OCI-LY7 (cell line): ENCODE data around the gene PRIMPOL. TPM values are rescaled to one million over a fixed set of nuclear protein-coding genes. Genes with fewer than 3 reads are reported as not detected.
"Not testable (repeated sequence)": the region's sequence is repeated elsewhere in the genome, so short reads cannot be mapped to it uniquely, and the experiment has no call there.

Experiments
- BruUV-seq: library from RNA; stranded (reverse); fragments of 400-500 nt; replicated peaks from 2 replicates; lab custom pipeline; 2021; lab: Mats Ljungman, UMichigan
- CTCF ChIA-PET: fragments of 300-600 bp; sonication (Branson Sonifier 250); formaldehyde crosslinking; loops from one replicate; lab custom pipeline; 2022; ENCODE audit warnings: antibody characterized with exemption; ENCODE audit not compliant: unreplicated experiment; lab: Charles Lee
- POLR2A ChIA-PET: fragments of 300-600 bp; sonication (Branson Sonifier 250); formaldehyde crosslinking; loops from one replicate; lab custom pipeline; 2022; ENCODE audit warnings: antibody characterized with exemption; lab: Charles Lee
- DNase-seq: peaks from one replicate; pipeline ENCODE4 v3.0.0-alpha.2; 2015; ENCODE audit warnings: low spot score
- H2AFZ ChIP-seq: fragments of 200-600 bp; sonication (generic), shearing (Covaris generic); 2 replicates; pipeline ENCODE4 v1.6.1; 2014; ENCODE audit warnings: mild to moderate bottlenecking, antibody characterized with exemption, low read length, moderate library complexity
- H3K27ac ChIP-seq: fragments of 200-600 bp; sonication (generic); 2 replicates; pipeline ENCODE4 v1.5.1; 2014; ENCODE audit warnings: mixed run types, low read depth, mild to moderate bottlenecking, moderate library complexity, low read length, inconsistent platforms; ENCODE audit not compliant: poor library complexity, severe bottlenecking
- H3K36me3 ChIP-seq: fragments of 200-600 bp; sonication (generic); 2 replicates; pipeline ENCODE4 v1.6.1; 2014; ENCODE audit warnings: mild to moderate bottlenecking, antibody characterized with exemption, low read length, moderate library complexity, mixed read lengths; ENCODE audit not compliant: insufficient read depth
- H3K4me1 ChIP-seq: fragments of 200-600 bp; sonication (generic); 2 replicates; pipeline ENCODE4 v1.5.1; 2014; ENCODE audit warnings: mild to moderate bottlenecking, low read length; ENCODE audit not compliant: insufficient read depth, poor library complexity, severe bottlenecking
- H3K4me2 ChIP-seq: fragments of 200-600 bp; sonication (generic); 2 replicates; pipeline ENCODE4 v1.6.1; 2014; ENCODE audit warnings: mild to moderate bottlenecking, low read length
- H3K4me3 ChIP-seq: fragments of 200-600 bp; sonication (generic); 2 replicates; pipeline ENCODE4 v1.5.1; 2014; ENCODE audit warnings: mild to moderate bottlenecking, low read depth, low read length; ENCODE audit not compliant: poor library complexity, severe bottlenecking
- H3K79me2 ChIP-seq: fragments of 200-600 bp; sonication (generic); 2 replicates; pipeline ENCODE4 v1.6.1; 2016; ENCODE audit warnings: low read depth, mild to moderate bottlenecking, low read length, moderate library complexity, mixed read lengths; ENCODE audit not compliant: insufficient read depth
- H3K9me2 ChIP-seq: fragments of 200-600 bp; sonication (generic); 2 replicates; pipeline ENCODE4 v1.6.1; 2016; ENCODE audit warnings: mild to moderate bottlenecking, low read length, mixed read lengths; ENCODE audit not compliant: insufficient read depth
- H3K9me3 ChIP-seq: fragments of 200-600 bp; sonication (generic); 2 replicates; pipeline ENCODE4 v1.6.1; 2014; ENCODE audit warnings: mild to moderate bottlenecking, mixed run types, low read length, mixed read lengths
- H4K20me1 ChIP-seq: fragments of 200-600 bp; sonication (generic); 2 replicates; pipeline ENCODE4 v1.6.1; 2014; ENCODE audit warnings: mild to moderate bottlenecking, antibody characterized with exemption, low read length, moderate library complexity, mixed read lengths; ENCODE audit not compliant: insufficient read depth
- EZH2phosphoT487 ChIP-seq: fragments of 200-600 bp; sonication (generic); IDR thresholded peaks from 2 replicates; pipeline ENCODE4 v1.6.1; 2018; ENCODE audit warnings: low read depth, borderline replicate concordance, mild to moderate bottlenecking, mixed run types, antibody characterized with exemption, low read length, moderate library complexity, mixed read lengths
- intact Hi-C: fragments of 100-400 bp; cut with micrococcal nuclease; formaldehyde crosslinking; loops from one replicate; pipeline ENCODE4 v1.10.0; 2022; ENCODE audit not compliant: unreplicated experiment
- total RNA-seq, 2 experiments: library from RNA; depleted of rRNA in 1 of 2; stranded (reverse); fragments of >200 nt in 1 of 2; shearing (Covaris generic) in 1 of 2; gene quantifications; 2 replicates each; pipeline ENCODE4 v1.2.3, GENCODE V29; 2014 to 2022
- TF ChIP-seq, protein P1 (sequence below): fragments of 200-600 bp; sonication (generic); conservative IDR thresholded peaks from 2 replicates; pipeline ENCODE4 v1.5.1; 2014; ENCODE audit warnings: mild to moderate bottlenecking, antibody characterized with exemption, low read length, moderate library complexity, mixed read lengths

The PRIMPOL gene
- total RNA-seq, 2 experiments from 2014 or later = 8.8 to 23.4 TPM

DNA sequence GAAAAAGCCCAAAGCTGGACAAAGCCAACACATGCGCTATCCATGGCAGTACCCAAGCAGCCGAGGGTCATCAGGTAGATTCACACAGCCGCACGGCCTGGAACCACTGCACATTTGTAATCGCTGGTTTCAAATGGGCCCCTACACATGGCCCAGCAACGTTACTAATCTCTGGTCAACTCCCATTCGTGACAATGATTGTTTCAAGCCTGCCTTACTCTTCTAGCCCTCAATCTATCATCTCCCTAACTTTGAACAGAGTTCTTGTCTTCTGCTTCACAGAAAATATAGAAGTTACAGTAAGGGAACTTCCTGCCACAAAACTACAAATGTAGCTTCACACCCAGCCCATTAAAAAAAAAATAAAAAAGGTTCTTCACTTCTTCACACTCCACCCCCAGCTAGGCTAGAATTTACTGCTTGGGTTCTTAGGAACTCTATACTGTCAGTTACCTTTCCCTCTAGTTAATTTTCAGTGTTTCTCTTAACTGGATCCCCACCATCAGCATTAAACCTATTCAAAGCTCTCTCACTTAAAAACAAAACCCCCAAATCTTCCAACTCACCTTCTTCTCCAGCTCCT lies 24.5 kb upstream of the PRIMPOL start:
- H2AFZ ChIP-seq = no peak overlapping the region
- ChIA-PET POLR2A (interaction anchor here (0.6 kb wide), 1 partner anchor 99 kb away, joined by 3 read pairs; no protein-coding TSS in a partner anchor), CTCF (no interaction called here)
- no peaks in the 10 kb centered on the region for H3K4me1 ChIP-seq
- no peaks in the 10 kb centered on the region for H3K9me2 ChIP-seq
- TF ChIP-seq, protein P1, sequence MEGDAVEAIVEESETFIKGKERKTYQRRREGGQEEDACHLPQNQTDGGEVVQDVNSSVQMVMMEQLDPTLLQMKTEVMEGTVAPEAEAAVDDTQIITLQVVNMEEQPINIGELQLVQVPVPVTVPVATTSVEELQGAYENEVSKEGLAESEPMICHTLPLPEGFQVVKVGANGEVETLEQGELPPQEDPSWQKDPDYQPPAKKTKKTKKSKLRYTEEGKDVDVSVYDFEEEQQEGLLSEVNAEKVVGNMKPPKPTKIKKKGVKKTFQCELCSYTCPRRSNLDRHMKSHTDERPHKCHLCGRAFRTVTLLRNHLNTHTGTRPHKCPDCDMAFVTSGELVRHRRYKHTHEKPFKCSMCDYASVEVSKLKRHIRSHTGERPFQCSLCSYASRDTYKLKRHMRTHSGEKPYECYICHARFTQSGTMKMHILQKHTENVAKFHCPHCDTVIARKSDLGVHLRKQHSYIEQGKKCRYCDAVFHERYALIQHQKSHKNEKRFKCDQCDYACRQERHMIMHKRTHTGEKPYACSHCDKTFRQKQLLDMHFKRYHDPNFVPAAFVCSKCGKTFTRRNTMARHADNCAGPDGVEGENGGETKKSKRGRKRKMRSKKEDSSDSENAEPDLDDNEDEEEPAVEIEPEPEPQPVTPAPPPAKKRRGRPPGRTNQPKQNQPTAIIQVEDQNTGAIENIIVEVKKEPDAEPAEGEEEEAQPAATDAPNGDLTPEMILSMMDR = no peak
- TF ChIP-seq EZH2phosphoT487 = no peak
- no peaks in the 10 kb centered on the region for H4K20me1 ChIP-seq
- DNase-seq = no peak
- no peaks in the 10 kb centered on the region for H3K9me3 ChIP-seq
- no peak overlapping the region for H3K27ac ChIP-seq
- H3K4me2 ChIP-seq = no peak overlapping the region
- BruUV-seq = no TSS peak
- no peak overlapping the region for H3K4me3 ChIP-seq
- H3K79me2 ChIP-seq = no peaks in the 10 kb centered on the region
- peaks cover 48% of the 10 kb centered on the region for H3K36me3 ChIP-seq
- intact Hi-C loops = no loop called here

DNA sequence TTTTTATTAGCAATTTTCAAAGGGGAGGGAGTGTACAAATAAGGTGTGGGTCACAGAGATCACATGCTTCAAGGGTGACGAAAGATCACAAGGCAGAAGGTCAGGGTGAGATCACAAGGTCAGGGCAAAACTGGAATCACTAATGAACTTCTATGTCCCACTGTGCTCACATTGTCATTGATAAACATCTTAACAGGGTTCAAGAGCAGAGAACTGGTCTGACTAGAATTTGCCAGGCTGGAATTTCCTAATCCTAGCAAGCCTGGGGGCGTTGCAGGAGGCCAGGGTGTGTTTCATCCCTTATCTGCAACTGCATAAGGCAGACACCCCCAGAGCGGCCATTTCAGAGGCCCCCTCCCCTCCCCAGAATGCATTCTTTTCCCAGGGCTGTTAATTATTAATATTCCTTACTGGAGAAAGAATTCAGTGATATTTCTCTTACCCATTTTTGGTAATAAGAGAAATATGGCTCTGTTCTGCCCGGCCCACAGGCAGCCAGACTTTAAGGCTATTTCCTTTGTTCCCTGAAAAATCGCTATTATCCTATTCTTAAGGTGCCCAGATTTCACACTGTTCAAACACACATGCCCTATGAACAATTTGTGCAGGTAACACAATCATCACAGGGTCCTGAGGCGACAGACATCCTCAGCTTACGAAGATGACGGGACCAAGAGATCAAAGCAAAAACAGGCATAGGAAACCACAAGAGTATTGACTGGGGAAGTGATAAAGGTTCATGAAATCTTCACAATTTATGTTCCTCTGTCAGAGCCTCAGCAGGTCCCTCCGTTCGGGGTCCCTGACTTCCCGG lies 23.5 kb upstream of the PRIMPOL start:
- DNase-seq, H3K27ac ChIP-seq, H3K4me3 ChIP-seq, H4K20me1 ChIP-seq, H3K4me2 ChIP-seq, H3K4me1 ChIP-seq, H3K9me3 ChIP-seq, CTCF ChIA-PET, intact Hi-C loops, H3K79me2 ChIP-seq, H2AFZ ChIP-seq, H3K9me2 ChIP-seq, BruUV-seq, POLR2A ChIA-PET: not testable (repeated sequence)
- peaks cover 57% of the 10 kb centered on the region for H3K36me3 ChIP-seq

DNA sequence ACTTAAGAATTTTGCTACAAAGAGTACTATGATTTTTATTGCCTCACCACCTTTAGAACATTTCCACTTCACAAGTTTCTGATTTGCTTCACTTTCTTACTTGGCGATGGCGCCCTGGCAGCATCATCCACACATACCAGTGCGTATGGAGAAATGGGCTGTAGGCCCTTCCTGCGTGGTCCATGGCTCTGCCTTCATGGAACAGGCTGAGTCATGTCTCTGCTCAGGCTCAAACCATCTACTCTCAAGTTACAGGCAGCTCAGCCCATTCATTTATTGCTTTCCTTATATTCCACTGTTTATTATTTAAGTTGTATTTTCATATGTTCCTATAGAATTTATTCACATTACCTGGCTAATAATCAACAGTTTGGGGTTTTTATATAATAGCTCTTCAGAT lies 21.4 kb upstream of the PRIMPOL start:
- POLR2A ChIA-PET = interaction anchor here (1.2 to 2.4 kb wide), 2 partner anchors 13 to 16 kb away, joined by 3 to 7 read pairs; no protein-coding TSS in a partner anchor
- Histone ChIP-seq H3K36me3 (peaks cover 77% of the 10 kb centered on the region), H3K9me3 (no peaks in the 10 kb centered on the region), H3K4me3 (no peak overlapping the region), H2AFZ (no peak overlapping the region), H4K20me1 (no peaks in the 10 kb centered on the region), H3K4me2 (no peak overlapping the region), H3K79me2 (no peaks in the 10 kb centered on the region), H3K27ac (no peak overlapping the region), H3K9me2 (no peaks in the 10 kb centered on the region), H3K4me1 (no peaks in the 10 kb centered on the region)
- TF ChIP-seq, protein P1 = no peak
- TF ChIP-seq EZH2phosphoT487 = no peak
- CTCF ChIA-PET = interaction anchor here (0.6 to 1.1 kb wide), 2 partner anchors 21 to 43 kb away, joined by 3 to 7 read pairs; partner anchors contain the start of gene PRIMPOL
- no TSS peak for BruUV-seq
- no peak for DNase-seq
- intact Hi-C loops = no loop called here
